Liver (tissue), 9 donors: Measurements from ENCODE around the gene AHDC1. TPM values are rescaled to one million over a fixed set of nuclear protein-coding genes. Genes with fewer than 3 reads are reported as not detected.

Experiments
- DNase-seq: peaks from one replicate; pipeline ENCODE4 v3.0.0-alpha.2; 2017; ENCODE audit warnings: low spot score
- H3K27ac ChIP-seq, 2 donors: one replicate each; pipeline ENCODE4 v1.7.0; 2013; ENCODE audit warnings: inconsistent platforms in 2 of 2, low read length in 2 of 2, control low read depth in 1 of 2, low read depth in 1 of 2, mild to moderate bottlenecking in 1 of 2
- H3K27me3 ChIP-seq, 4 donors: one replicate each; pipeline versions ENCODE4 v1.6.1 to v1.7.0; 2013; ENCODE audit warnings: low read length in 3 of 4, inconsistent platforms in 1 of 4, mild to moderate bottlenecking in 1 of 4, moderate library complexity in 1 of 4; ENCODE audit not compliant: control insufficient read depth in 4 of 4, insufficient read depth in 4 of 4
- H3K36me3 ChIP-seq, 4 donors: one replicate each; pipeline versions ENCODE4 v1.6.1 to v1.7.0; 2013; ENCODE audit warnings: low read length in 3 of 4, mild to moderate bottlenecking in 3 of 4, low read depth in 1 of 4, moderate library complexity in 1 of 4; ENCODE audit not compliant: control insufficient read depth in 4 of 4, insufficient read depth in 3 of 4
- H3K4me1 ChIP-seq, 4 donors: one replicate each; pipeline versions ENCODE4 v1.6.1 to v1.7.0; 2013; ENCODE audit warnings: low read length in 3 of 4, mild to moderate bottlenecking in 3 of 4, moderate library complexity in 1 of 4; ENCODE audit not compliant: control insufficient read depth in 4 of 4, insufficient read depth in 4 of 4
- H3K4me3 ChIP-seq, 3 donors: one replicate each; pipeline versions ENCODE4 v1.6.1 to v1.7.0; 2013; ENCODE audit warnings: low read length in 3 of 3, control low read depth in 1 of 3, low read depth in 1 of 3, mild to moderate bottlenecking in 1 of 3
- H3K9ac ChIP-seq, 2 donors: one replicate each; pipeline ENCODE4 v1.7.0; 2013; ENCODE audit warnings: low read length in 2 of 2, mild to moderate bottlenecking in 2 of 2, moderate library complexity in 2 of 2, control low read depth in 1 of 2, low read depth in 1 of 2
- H3K9me3 ChIP-seq, 4 donors: one replicate each; pipeline versions ENCODE4 v1.6.1 to v1.7.0; 2013; ENCODE audit warnings: low read length in 3 of 4; ENCODE audit not compliant: control insufficient read depth in 4 of 4
- EGR1 ChIP-seq, 2 donors: IDR thresholded peaks; 2 replicates each; pipeline ENCODE4 v1.6.1; 2016 to 2018; ENCODE audit warnings: antibody characterized with exemption in 2 of 2, low read depth in 2 of 2
- FOXA1 ChIP-seq: IDR thresholded peaks from 2 replicates; pipeline ENCODE4 v1.6.1; 2016; ENCODE audit warnings: antibody characterized with exemption
- FOXA2 ChIP-seq: IDR thresholded peaks from 2 replicates; pipeline ENCODE4 v1.6.1; 2016; ENCODE audit warnings: antibody characterized with exemption
- GABPA ChIP-seq, 2 donors: IDR thresholded peaks in 1 of 2; conservative IDR thresholded peaks in 1 of 2; 2 replicates each; pipeline ENCODE4 v1.6.1; 2016; ENCODE audit warnings: antibody characterized with exemption in 2 of 2, mild to moderate bottlenecking in 1 of 2, moderate library complexity in 1 of 2
- HNF4A ChIP-seq, 2 donors: conservative IDR thresholded peaks; 2 replicates each; pipeline ENCODE4 v1.6.1; 2016; ENCODE audit warnings: antibody characterized with exemption in 2 of 2, mild to moderate bottlenecking in 2 of 2
- HNF4G ChIP-seq: IDR thresholded peaks from 2 replicates; pipeline ENCODE4 v1.6.1; 2016; ENCODE audit warnings: antibody characterized with exemption
- JUND ChIP-seq, 2 donors: IDR thresholded peaks; 2 replicates each; pipeline ENCODE4 v1.6.1; 2016; ENCODE audit warnings: antibody characterized with exemption in 2 of 2
- NR2F2 ChIP-seq: IDR thresholded peaks from 2 replicates; pipeline ENCODE4 v1.6.1; 2016; ENCODE audit warnings: antibody characterized with exemption
- RAD21 ChIP-seq, 2 donors: IDR thresholded peaks; 2 replicates each; pipeline ENCODE4 v1.6.1; 2016; ENCODE audit warnings: antibody characterized with exemption in 2 of 2, mild to moderate bottlenecking in 2 of 2
- RXRA ChIP-seq, 2 donors: IDR thresholded peaks; 2 replicates each; pipeline ENCODE4 v1.6.1; 2017 to 2018; ENCODE audit warnings: antibody characterized with exemption in 2 of 2, mild to moderate bottlenecking in 1 of 2
- SP1 ChIP-seq: IDR thresholded peaks from 2 replicates; pipeline ENCODE4 v1.6.1; 2018; ENCODE audit warnings: antibody characterized with exemption, mild to moderate bottlenecking
- TAF1 ChIP-seq: conservative IDR thresholded peaks from 2 replicates; pipeline ENCODE4 v1.6.1; 2016; ENCODE audit warnings: antibody characterized with exemption, mild to moderate bottlenecking
- YY1 ChIP-seq: IDR thresholded peaks from 2 replicates; pipeline ENCODE4 v1.6.1; 2016; ENCODE audit warnings: antibody characterized with exemption, mild to moderate bottlenecking
- WGBS: extraction: QIAGEN DNeasy Blood & Tissue Kit; methylation state at CpG from one replicate; pipeline ENCODE4 v1.1.7; 2013; 5-methylcytosine and 5-hydroxymethylcytosine counted together
- polyA plus RNA-seq, 2 donors: library from polyadenylated mRNA; stranded (reverse) in 1 of 2; unstranded in 1 of 2; fragments of 200-250 nt in 1 of 2; fragments of >200 nt in 1 of 2; fragmentation: Nextera tagmentation in 1 of 2; extraction: Ambion mirVana in 1 of 2; gene quantifications; one replicate each; pipeline versions ENCODE4 v1.2.1 to v1.2.3, GENCODE V29; 2013 to 2015
- total RNA-seq, 2 donors: library from RNA; depleted of rRNA; stranded (reverse); fragments of >200 nt; gene quantifications; one replicate each; pipeline ENCODE4 v1.2.3, GENCODE V29; 2014
- TF ChIP-seq, protein P1 (sequence below): IDR thresholded peaks from 2 replicates; pipeline ENCODE4 v1.6.1; 2016; ENCODE audit warnings: antibody characterized with exemption
- TF ChIP-seq, protein P2 (sequence below): fragments of 150-350 bp; IDR thresholded peaks from 2 replicates; pipeline ENCODE4 v1.5.1; 2017; ENCODE audit warnings: improper control_type of control experiment, low read depth, low read length; ENCODE audit not compliant: missing input control
- TF ChIP-seq, protein P3 (sequence below): IDR thresholded peaks from 2 replicates; pipeline ENCODE4 v1.6.1; 2016; ENCODE audit warnings: antibody characterized with exemption
- TF ChIP-seq, protein P4 (sequence below): IDR thresholded peaks from 2 replicates; pipeline ENCODE4 v1.6.1; 2016; ENCODE audit warnings: antibody characterized with exemption, mild to moderate bottlenecking
- TF ChIP-seq, protein P5 (sequence below): IDR thresholded peaks from 2 replicates; pipeline ENCODE4 v1.6.1; 2016; ENCODE audit warnings: antibody characterized with exemption
- donor health status: healthy.
- donor health status: healthy.
- donor health status: healthy.
- donor health status: healthy.
- donor health status: healthy.

AHDC1 gene
- total and polyA plus RNA-seq, 4 donors, result 2.4 to 6.5 (median 5.5) TPM

DNA sequence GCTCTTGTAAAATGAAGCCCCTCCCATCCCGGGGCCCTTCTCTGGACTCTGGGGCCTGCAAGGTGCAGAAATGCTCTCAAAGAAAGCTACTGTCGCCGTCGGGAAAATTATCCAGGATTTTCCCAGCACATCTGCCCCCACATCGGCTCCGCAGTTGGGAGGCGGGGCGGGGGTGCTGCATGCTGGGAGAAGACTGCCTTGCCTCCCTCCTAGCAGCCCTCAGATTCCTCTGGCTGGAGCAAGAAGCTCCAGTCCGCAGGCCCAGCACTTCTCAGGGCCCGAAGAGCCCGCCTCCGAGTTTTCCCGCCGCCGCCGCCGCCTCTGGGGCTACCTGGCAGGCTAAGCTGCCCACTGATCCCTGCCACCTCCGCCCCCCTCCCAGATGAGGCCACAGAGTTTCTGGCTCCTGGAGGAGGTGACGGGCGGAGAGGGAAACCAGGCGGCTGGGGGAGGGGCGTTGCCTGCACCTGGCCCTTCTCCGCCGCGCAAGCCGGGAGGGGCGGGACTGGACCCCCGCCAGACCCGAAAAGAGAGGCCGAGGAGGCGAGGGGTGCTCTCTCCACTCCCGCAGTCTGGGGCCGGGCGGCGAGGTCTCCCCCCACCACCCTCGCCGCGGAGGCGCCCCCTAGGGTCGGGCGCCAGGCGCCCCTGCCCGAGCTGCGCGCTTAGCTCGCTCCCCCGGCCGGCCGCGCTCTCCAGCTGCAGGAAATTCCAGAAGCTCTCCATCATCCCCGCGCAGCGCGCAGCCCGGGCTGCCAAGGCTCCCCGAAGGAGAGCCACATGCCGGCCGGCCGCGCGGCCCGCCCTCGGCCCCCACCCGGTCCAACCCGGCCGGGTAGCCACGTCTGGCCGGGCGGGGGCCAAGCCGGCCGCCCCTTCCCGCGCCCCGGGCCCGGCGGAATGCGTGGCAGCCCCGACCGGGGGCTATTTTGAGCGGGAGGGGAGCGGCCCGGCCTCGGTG is 28.8 kb downstream of the AHDC1 start:
- WGBS, result 26% methylated on average over 83 of the region's 83 CpGs
- no peaks in the 10 kb centered on the region for H3K27me3 ChIP-seq
- TF ChIP-seq TAF1, result no peak
- TF ChIP-seq NR2F2, result no peak
- TF ChIP-seq SP1, result no peak
- TF ChIP-seq, protein P1, sequence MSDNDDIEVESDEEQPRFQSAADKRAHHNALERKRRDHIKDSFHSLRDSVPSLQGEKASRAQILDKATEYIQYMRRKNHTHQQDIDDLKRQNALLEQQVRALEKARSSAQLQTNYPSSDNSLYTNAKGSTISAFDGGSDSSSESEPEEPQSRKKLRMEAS, result no peak
- no peak for TF ChIP-seq YY1
- TF ChIP-seq HNF4A (conservative IDR thresholded peaks at IDR 0.05), result no peak
- no peak for TF ChIP-seq EGR1 (IDR thresholded peaks at IDR 0.05; ENCODE audit: low read depth in 2 of 2)
- TF ChIP-seq HNF4G, result no peak
- H3K27ac ChIP-seq, result peak overlapping the region; percentile 34 to 54
- H3K9ac ChIP-seq, result no peak overlapping the region
- DNase-seq, result no peak
- no peaks in the 10 kb centered on the region for H3K9me3 ChIP-seq
- peak overlapping the region in 1 of 3 donors; percentile 52 for H3K4me3 ChIP-seq
- peaks cover 25 to 62% (median 45%) of the 10 kb centered on the region in 4 donors for H3K4me1 ChIP-seq
- no peaks in the 10 kb centered on the region for H3K36me3 ChIP-seq

DNA sequence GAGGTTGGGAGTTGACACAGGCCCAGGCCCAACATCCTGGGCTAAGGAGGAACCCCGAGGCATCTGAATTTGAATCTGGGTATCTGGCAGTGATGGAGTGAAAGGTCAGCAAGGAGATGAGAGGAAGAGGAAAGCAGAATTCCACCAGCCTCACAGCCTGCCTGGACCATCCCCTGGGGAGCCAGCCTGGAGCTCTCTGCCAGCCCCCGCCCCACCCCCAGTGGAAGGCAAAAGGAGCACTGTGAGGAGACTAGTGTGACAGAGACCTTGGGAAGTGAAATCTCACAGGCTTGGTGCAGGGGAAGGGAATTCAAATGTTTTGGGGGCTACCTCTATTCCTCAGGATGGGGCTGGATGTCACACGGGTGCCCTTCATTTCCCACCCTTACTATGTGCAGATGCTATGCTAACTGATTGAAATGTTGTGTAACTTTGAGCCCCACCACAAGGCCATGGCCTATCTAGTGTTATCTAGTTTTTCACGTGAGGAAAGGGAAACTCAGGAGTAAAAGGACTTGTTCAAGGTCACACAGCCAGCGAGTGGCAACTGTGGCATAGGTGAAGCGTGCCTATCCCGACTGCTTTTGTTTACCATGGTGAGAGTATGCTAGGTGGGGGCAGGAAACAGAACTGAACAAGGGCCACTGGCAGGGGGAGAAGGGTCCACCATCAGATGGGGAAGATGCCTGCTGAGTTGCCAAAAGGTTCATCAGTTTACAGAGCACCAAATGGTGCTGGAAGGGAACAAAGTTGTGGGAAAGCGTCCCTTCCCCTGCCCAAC is 29.8 kb downstream of the AHDC1 start:
- Histone ChIP-seq H3K27ac (peak overlapping the region in 1 of 2 donors; percentile 54), H3K9me3 (no peaks in the 10 kb centered on the region), H3K4me3 (no peak overlapping the region), H3K27me3 (no peaks in the 10 kb centered on the region), H3K9ac (no peak overlapping the region), H3K4me1 (peaks cover 28 to 68% (median 48%) of the 10 kb centered on the region in 4 donors), H3K36me3 (no peaks in the 10 kb centered on the region)
- no peak for DNase-seq
- WGBS, result 60% methylated on average over 8 of the region's 8 CpGs
- TF ChIP-seq NR2F2, result no peak
- TF ChIP-seq, protein P2, sequence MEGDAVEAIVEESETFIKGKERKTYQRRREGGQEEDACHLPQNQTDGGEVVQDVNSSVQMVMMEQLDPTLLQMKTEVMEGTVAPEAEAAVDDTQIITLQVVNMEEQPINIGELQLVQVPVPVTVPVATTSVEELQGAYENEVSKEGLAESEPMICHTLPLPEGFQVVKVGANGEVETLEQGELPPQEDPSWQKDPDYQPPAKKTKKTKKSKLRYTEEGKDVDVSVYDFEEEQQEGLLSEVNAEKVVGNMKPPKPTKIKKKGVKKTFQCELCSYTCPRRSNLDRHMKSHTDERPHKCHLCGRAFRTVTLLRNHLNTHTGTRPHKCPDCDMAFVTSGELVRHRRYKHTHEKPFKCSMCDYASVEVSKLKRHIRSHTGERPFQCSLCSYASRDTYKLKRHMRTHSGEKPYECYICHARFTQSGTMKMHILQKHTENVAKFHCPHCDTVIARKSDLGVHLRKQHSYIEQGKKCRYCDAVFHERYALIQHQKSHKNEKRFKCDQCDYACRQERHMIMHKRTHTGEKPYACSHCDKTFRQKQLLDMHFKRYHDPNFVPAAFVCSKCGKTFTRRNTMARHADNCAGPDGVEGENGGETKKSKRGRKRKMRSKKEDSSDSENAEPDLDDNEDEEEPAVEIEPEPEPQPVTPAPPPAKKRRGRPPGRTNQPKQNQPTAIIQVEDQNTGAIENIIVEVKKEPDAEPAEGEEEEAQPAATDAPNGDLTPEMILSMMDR, result no peak
- TF ChIP-seq JUND (IDR thresholded peaks at IDR 0.05), result no peak
- TF ChIP-seq FOXA2, result peak; percentile 51
- TF ChIP-seq HNF4A (conservative IDR thresholded peaks at IDR 0.05), result peak in 1 of 2 donors; percentile 61
- TF ChIP-seq HNF4G, result no peak
- TF ChIP-seq, protein P3, sequence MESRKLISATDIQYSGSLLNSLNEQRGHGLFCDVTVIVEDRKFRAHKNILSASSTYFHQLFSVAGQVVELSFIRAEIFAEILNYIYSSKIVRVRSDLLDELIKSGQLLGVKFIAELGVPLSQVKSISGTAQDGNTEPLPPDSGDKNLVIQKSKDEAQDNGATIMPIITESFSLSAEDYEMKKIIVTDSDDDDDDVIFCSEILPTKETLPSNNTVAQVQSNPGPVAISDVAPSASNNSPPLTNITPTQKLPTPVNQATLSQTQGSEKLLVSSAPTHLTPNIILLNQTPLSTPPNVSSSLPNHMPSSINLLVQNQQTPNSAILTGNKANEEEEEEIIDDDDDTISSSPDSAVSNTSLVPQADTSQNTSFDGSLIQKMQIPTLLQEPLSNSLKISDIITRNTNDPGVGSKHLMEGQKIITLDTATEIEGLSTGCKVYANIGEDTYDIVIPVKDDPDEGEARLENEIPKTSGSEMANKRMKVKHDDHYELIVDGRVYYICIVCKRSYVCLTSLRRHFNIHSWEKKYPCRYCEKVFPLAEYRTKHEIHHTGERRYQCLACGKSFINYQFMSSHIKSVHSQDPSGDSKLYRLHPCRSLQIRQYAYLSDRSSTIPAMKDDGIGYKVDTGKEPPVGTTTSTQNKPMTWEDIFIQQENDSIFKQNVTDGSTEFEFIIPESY, result no peak
- no peak for TF ChIP-seq SP1
- TF ChIP-seq, protein P4, sequence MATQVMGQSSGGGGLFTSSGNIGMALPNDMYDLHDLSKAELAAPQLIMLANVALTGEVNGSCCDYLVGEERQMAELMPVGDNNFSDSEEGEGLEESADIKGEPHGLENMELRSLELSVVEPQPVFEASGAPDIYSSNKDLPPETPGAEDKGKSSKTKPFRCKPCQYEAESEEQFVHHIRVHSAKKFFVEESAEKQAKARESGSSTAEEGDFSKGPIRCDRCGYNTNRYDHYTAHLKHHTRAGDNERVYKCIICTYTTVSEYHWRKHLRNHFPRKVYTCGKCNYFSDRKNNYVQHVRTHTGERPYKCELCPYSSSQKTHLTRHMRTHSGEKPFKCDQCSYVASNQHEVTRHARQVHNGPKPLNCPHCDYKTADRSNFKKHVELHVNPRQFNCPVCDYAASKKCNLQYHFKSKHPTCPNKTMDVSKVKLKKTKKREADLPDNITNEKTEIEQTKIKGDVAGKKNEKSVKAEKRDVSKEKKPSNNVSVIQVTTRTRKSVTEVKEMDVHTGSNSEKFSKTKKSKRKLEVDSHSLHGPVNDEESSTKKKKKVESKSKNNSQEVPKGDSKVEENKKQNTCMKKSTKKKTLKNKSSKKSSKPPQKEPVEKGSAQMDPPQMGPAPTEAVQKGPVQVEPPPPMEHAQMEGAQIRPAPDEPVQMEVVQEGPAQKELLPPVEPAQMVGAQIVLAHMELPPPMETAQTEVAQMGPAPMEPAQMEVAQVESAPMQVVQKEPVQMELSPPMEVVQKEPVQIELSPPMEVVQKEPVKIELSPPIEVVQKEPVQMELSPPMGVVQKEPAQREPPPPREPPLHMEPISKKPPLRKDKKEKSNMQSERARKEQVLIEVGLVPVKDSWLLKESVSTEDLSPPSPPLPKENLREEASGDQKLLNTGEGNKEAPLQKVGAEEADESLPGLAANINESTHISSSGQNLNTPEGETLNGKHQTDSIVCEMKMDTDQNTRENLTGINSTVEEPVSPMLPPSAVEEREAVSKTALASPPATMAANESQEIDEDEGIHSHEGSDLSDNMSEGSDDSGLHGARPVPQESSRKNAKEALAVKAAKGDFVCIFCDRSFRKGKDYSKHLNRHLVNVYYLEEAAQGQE, result no peak
- TF ChIP-seq RXRA (IDR thresholded peaks at IDR 0.05), result peak in 1 of 2 donors; percentile 74
- TF ChIP-seq RAD21 (IDR thresholded peaks at IDR 0.05), result no peak
- no peak for TF ChIP-seq FOXA1
- TF ChIP-seq, protein P1, result no peak
- no peak for TF ChIP-seq GABPA (IDR thresholded peaks at IDR 0.05 in 1 of 2, conservative IDR thresholded peaks at IDR 0.05 in 1 of 2)
- no peak for TF ChIP-seq EGR1 (IDR thresholded peaks at IDR 0.05; ENCODE audit: low read depth in 2 of 2)
- TF ChIP-seq, protein P5, sequence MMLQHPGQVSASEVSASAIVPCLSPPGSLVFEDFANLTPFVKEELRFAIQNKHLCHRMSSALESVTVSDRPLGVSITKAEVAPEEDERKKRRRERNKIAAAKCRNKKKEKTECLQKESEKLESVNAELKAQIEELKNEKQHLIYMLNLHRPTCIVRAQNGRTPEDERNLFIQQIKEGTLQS, result no peak
- TF ChIP-seq TAF1, result no peak
- no peak for TF ChIP-seq YY1
